Activated CD4-positive, CD25-positive, alpha-beta regulatory T cell (primary cell): ENCODE results near the gene MLNR.

Experiments used
- DNase-seq, 4 experiments: peaks; one replicate each; lab custom pipeline; 2025; lab: John Stamatoyannopoulos, UW

MLNR gene, protein sequence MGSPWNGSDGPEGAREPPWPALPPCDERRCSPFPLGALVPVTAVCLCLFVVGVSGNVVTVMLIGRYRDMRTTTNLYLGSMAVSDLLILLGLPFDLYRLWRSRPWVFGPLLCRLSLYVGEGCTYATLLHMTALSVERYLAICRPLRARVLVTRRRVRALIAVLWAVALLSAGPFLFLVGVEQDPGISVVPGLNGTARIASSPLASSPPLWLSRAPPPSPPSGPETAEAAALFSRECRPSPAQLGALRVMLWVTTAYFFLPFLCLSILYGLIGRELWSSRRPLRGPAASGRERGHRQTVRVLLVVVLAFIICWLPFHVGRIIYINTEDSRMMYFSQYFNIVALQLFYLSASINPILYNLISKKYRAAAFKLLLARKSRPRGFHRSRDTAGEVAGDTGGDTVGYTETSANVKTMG

DNA sequence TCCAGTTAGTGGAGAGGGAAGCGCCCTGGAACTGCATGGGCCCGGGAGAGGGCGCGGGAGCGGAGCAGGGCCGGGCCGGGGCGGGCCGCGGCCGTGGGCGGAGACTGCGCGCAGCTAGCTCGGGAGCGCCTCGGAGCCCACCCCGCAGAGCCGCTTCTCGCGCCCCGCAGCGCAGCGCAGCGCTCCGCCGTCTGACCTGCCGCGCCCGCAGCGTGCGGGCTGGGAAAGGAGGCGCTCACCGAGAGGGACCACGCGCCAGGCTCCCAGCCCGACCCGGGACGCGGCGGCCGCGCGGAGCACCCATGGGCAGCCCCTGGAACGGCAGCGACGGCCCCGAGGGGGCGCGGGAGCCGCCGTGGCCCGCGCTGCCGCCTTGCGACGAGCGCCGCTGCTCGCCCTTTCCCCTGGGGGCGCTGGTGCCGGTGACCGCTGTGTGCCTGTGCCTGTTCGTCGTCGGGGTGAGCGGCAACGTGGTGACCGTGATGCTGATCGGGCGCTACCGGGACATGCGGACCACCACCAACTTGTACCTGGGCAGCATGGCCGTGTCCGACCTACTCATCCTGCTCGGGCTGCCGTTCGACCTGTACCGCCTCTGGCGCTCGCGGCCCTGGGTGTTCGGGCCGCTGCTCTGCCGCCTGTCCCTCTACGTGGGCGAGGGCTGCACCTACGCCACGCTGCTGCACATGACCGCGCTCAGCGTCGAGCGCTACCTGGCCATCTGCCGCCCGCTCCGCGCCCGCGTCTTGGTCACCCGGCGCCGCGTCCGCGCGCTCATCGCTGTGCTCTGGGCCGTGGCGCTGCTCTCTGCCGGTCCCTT is at the start of gene MLNR:
Gene MLNR (plus strand): TSS at position 303 of the 820 bp plus-strand sequence. CDS start 0 bp downstream, at position 303.
- DNase-seq = peak in 1 of 4 experiments; percentile 20

- DNase-seq = no peak
Observed at GRCh38 chr13:49171359-49171758, 48.8 kb upstream of the MLNR start.

DNA sequence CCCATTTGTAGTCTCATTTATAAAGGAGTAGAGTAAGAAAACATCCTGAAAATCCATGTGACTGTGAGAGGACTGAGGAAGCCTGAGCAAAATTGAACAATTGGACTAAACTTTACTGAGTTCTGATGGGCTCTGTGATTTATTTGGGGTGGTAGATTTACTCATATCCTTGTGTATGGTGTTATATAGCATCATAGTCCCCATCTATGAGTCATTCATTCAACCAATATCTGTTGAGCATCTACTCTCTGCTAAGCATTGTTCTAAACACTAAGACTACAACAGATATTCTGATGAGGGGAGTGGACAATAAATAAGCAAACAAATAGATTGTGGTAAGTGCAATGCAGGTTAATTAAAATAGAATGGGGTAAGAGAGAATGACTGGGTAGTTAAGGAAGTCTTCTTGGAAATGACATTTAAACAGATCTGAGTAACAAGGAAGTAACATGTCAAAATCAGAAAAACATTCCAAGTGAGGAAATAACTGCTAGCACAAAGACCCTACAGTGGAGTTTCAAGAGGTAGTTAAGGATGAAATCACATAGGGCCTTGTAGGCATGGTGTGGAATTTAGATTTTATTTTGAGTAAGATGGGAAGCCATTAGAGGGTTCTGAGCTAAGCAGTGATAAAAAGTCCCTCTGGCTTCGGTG is 36.3 kb upstream of the MLNR start:
- DNase-seq = no peak

DNA sequence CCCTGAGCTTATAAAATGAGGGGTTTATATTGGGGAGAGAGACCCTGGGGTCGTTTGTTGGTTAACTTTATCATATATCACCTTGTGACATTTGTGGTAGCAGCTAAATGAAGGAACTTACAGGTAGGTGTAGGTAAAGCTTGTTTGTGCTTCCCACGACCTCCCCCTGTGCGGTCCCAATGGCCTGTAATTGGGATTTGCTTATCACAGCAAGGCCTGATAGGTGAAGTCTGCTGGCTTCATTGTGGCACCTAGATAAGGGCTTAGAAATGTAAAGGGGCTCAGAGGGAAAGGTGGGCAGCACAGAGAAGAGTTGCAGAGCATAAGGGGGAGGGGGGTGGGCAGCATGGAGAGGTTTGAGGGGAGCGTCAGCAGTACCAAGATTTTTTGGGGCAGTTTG is 35.5 kb upstream of the MLNR start:
- DNase-seq = no peak

DNA sequence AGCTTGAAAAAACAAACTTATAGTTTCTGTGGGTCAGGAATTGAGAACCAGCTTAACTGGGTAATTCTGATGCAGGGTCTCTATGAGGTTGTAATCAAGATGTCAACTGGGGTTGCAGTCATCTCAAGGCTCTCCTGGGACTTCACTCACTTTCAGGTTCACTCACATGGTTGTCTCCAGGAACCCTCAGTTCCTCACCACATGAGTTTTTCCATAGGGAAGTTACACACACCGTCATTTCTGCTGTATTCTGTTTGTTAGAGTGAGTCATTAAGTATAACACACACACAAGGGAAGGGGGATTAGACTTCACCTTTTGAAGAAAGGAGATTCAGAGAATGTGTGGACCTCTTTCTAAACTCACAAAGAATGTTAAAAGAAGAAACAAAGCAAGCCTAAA is 34.9 kb upstream of the MLNR start:
- no peak for DNase-seq

- no peak for DNase-seq
Observed at GRCh38 chr13:49190901-49191300, 29.2 kb upstream of the MLNR start.

GRCh38 chr13:49206641-49207040 is 13.5 kb upstream of the MLNR start:
- no peak for DNase-seq

DNA sequence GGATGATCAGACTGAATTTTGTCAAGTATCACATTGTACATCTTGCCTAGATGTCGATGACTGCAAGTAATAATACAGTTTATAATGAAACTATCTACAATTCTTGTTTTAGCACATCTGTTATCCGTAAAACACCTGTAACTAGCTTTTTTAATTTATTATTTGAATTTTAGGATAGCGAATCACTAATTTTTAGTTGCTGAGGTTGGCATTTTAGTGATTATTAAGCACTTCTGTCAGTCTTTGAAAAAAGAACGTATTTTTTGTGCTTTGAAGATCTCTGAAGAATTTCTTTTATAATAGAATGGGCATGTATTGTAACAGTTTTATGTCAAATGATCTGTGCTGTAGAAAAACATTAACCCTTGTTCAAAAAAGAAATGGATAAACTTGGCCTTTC is 11.5 kb upstream of the MLNR start:
- DNase-seq = no peak

- no peak for DNase-seq
Observed at GRCh38 chr13:49210114-49210513, 10.0 kb upstream of the MLNR start.

GRCh38 chr13:49210669-49211068 is 9.5 kb upstream of the MLNR start:
- DNase-seq = no peak

DNA sequence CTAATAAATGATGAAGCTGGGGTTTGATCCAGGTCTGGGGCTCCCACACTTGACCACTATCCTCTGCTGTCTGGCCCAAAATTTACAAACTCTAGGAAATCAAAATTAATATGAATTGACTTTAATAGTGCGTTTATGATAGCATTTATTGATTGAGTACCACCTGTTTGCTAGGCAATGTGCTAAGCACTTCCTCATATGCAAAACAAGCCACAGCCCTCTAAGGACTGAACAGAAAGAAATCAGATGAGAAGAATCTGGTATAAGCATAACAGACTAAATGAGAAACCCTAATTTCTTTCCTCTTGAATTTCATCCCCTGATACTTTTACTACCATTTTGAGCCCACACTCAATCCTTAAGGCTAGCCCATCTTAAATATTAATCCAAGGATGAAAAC is 6.6 kb upstream of the MLNR start:
- no peak for DNase-seq

- no peak for DNase-seq
Observed at GRCh38 chr13:49213997-49214916, 5.9 kb upstream of the MLNR start.

DNA sequence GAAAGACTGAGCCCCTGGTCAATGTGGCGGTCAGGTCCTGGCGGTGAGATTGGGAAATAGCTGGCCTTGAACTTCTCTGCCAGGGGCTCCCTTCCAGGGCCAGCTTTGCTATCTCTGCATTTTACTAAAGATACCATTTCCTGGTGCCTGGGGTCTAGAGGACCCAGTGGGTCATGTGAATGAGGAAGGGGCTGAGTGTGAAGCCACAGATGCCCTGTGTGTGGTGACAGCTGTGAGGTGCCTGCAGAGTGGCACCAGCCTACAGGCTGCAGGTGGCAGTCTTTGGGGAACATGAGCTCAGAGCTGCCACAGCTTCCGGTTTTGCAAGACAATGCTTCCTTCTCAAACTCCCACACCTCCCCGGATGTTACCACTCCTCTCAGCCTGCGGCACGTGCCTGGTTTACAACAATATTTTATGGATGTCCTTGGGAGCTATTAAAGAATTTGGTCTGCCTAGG is 5.2 kb upstream of the MLNR start:
- peak in 1 of 4 experiments; percentile 9 for DNase-seq

DNA sequence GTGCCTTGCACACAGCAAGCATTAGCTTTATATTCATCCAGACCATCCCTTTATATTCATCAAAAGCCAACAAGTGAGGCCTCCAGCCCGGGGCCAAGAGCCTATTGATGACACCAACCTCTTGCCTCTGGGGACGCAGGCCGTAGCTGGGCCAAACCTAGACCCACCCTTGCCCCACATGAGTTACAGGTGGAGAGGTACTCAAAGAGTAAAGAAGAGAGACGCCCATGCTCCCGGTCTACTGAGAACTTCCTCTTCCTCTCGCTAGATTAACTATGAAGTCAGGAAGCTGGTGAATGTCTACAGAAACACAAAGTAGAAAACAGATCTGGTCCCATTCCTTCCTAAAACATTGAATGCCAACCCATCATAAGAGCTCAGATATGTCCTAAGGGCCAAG is 3.8 kb upstream of the MLNR start:
- no peak for DNase-seq

DNA sequence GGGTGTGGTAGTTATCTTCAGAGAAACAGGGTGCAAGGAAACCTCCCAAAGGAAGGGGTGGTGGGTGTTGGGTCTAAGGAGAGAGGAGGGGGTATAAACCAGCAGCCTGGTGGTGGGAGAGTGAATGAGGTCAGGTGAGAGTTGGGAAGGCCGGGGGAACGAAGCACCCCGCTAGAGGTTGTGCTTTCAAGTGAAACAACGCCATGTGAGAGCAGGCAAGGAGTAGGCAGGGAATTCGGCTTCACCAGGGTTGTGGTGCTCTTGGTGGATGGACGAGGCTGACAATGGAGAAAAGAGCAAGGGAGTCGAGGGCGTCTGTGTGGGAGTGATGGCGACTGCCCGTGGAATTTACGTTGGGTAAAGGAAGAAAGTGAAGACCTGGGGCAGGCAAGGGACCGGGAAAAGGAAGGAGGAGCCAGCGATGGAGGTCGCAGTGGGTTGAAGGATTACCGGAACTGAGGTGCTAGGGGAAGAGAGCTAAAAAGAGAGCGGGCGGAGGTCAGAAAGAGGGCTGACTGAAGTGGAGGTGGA is 2.1 kb upstream of the MLNR start:
- DNase-seq = no peak

- DNase-seq = no peak
Observed at GRCh38 chr13:49218493-49219051, 1.6 kb upstream of the MLNR start.

DNA sequence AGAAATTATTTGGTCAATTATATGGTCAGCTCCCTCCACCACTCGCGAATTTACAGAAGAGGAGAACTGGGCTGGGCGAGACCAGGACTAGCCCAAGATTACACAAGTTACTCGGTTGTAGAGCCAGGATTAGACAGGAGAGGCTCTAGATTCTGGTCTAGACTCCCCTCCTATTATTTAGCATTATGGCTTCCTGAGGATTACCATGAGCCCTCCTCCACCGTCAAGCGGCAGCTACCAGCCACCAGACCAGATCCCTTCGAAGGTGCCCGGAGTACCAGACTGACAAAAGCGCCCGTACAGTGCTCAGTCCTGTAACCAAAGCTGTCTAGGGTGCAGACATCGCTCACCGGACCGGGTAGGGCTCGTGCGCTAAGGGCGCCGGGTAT is 497 bp upstream of the MLNR start:
- DNase-seq = no peak

- DNase-seq = no peak
Observed at GRCh38 chr13:49220856-49221589, 885 bp downstream of the MLNR start.

GRCh38 chr13:49221590-49221965 is 1.4 kb downstream of the MLNR start:
- DNase-seq = no peak
